GM12878 (cell line): ENCODE results near the gene LRGUK. TPM values are rescaled to one million over a fixed set of nuclear protein-coding genes. Genes with fewer than 3 reads are reported as not detected.

Experiments used
- ATAC-seq: fragments of 200-7000 bp; cut with Tn5 transposase; 3 replicates; pipeline ENCODE4 v1.9.1; 2020; ENCODE audit warnings: mild to moderate bottlenecking, moderate library complexity
- BruUV-seq: library from RNA; stranded (reverse); fragments of 400-500 nt; replicated peaks from 2 replicates; lab custom pipeline; 2021; lab: Mats Ljungman, UMichigan
- CTCF ChIA-PET: fragments of 300-600 bp; sonication (Branson Sonifier 250); formaldehyde crosslinking; extraction: SDS; loops from one replicate; lab custom pipeline; 2021; ENCODE audit warnings: inconsistent platforms; lab: Yijun Ruan, JAX
- POLR2A ChIA-PET: fragments of 350-600 bp; formaldehyde crosslinking; extraction: SDS; loops from one replicate; lab custom pipeline; 2021; ENCODE audit warnings: inconsistent platforms; lab: Charles Lee
- RAD21 ChIA-PET: fragments of 300-600 bp; sonication (Branson Sonifier 250); formaldehyde crosslinking; loops from one replicate; lab custom pipeline; 2023; ENCODE audit warnings: antibody characterized with exemption; ENCODE audit not compliant: unreplicated experiment; lab: Charles Lee
- SMC1A ChIA-PET: fragments of 300-600 bp; sonication (Branson Sonifier 250); formaldehyde crosslinking; loops from one replicate; lab custom pipeline; 2023; ENCODE audit not compliant: unreplicated experiment, uncharacterized antibody; lab: Charles Lee
- DNase-seq: peaks from one replicate; pipeline ENCODE4 v3.0.0-alpha.2; 2011; ENCODE audit warnings: low read depth, low spot score
- FAIRE-seq: peaks from 3 replicates; lab custom pipeline; 2011; peaks lifted over from hg19 to GRCh38; lab: Jason Lieb, UNC
- H2AFZ ChIP-seq: 2 replicates; pipeline ENCODE4 v1.6.0; 2011; ENCODE audit warnings: low read depth, low read length, control low read depth; ENCODE audit not compliant: control insufficient read depth
- H3K27ac ChIP-seq: 2 replicates; pipeline ENCODE4 v1.5.1; 2011; ENCODE audit warnings: control low read depth; ENCODE audit not compliant: control insufficient read depth, insufficient read depth
- H3K27me3 ChIP-seq, 2 experiments: replicated peaks in 1 of 2; 2 replicates each; pipeline versions ENCODE4 v1.6.0 to v1.6.1; 2011; ENCODE audit warnings: low read length in 1 of 2; ENCODE audit not compliant: control insufficient read depth in 2 of 2, insufficient read depth in 2 of 2
- H3K36me3 ChIP-seq, 2 experiments: 2 replicates each; pipeline ENCODE4 v1.5.1; 2011; ENCODE audit warnings: low read length in 1 of 2; ENCODE audit not compliant: control insufficient read depth in 2 of 2, insufficient read depth in 2 of 2
- H3K4me1 ChIP-seq: 2 replicates; pipeline ENCODE4 v1.6.1; 2011; ENCODE audit warnings: mild to moderate bottlenecking, low read length, moderate library complexity, mixed read lengths; ENCODE audit not compliant: control insufficient read depth, insufficient read depth
- H3K4me2 ChIP-seq: 2 replicates; pipeline ENCODE4 v1.6.0; 2011; ENCODE audit warnings: control low read depth; ENCODE audit not compliant: control insufficient read depth, insufficient read depth
- H3K4me3 ChIP-seq: fragments of 200-600 bp; sonication (generic); 2 replicates; pipeline ENCODE4 v1.5.1; 2016
- H3K79me2 ChIP-seq: 2 replicates; pipeline ENCODE4 v1.6.0; 2011; ENCODE audit warnings: low read length; ENCODE audit not compliant: control insufficient read depth, insufficient read depth
- H3K9ac ChIP-seq: 2 replicates; pipeline ENCODE4 v1.8.0; 2011; ENCODE audit warnings: low read length, control low read depth, mixed read lengths; ENCODE audit not compliant: control insufficient read depth, insufficient read depth
- H3K9me3 ChIP-seq: replicated peaks from 3 replicates; pipeline ENCODE4 v1.5.1; 2011; ENCODE audit warnings: mild to moderate bottlenecking, low read length; ENCODE audit not compliant: control insufficient read depth, insufficient read depth
- H4K20me1 ChIP-seq: 2 replicates; pipeline ENCODE4 v1.6.0; 2011; ENCODE audit not compliant: control insufficient read depth, insufficient read depth
- BCLAF1 ChIP-seq: fragments of 450-650 bp; IDR thresholded peaks from 2 replicates; pipeline ENCODE4 v1.6.1; 2017; ENCODE audit warnings: antibody characterized with exemption, mild to moderate bottlenecking, moderate library complexity
- CHD1 ChIP-seq: IDR thresholded peaks from 2 replicates; pipeline ENCODE4 v1.6.1; 2012; ENCODE audit warnings: low read depth, low read length, improper control_type of control experiment
- JUNB ChIP-seq: IDR thresholded peaks from 2 replicates; pipeline ENCODE4 v1.6.1; 2016; ENCODE audit warnings: antibody characterized with exemption, mild to moderate bottlenecking
- MEF2A ChIP-seq: IDR thresholded peaks from 2 replicates; pipeline ENCODE4 v1.6.1; 2011; ENCODE audit warnings: low read depth, mild to moderate bottlenecking, low read length, moderate library complexity; ENCODE audit not compliant: insufficient read depth
- NFIC ChIP-seq: IDR thresholded peaks from 2 replicates; pipeline ENCODE4 v1.6.1; 2012; ENCODE audit warnings: low read depth, mild to moderate bottlenecking, inconsistent platforms, low read length, moderate library complexity
- RAD21 ChIP-seq: IDR thresholded peaks from 2 replicates; pipeline ENCODE4 v1.6.1; 2011; ENCODE audit warnings: mild to moderate bottlenecking, low read depth, low read length, moderate library complexity; ENCODE audit not compliant: insufficient read depth
- RELA ChIP-seq: fragments of 450-650 bp; IDR thresholded peaks from 2 replicates; pipeline ENCODE4 v1.8.0; 2014; ENCODE audit warnings: borderline replicate concordance; ENCODE audit not compliant: partially characterized antibody
- WGBS: methylation state at CpG from one replicate; pipeline ENCODE4 v1.1.6; 2016; ENCODE audit warnings: low lambda C conversion rate; ENCODE audit not compliant: insufficient replicate concordance, insufficient coverage; ENCODE audit errors: missing lambda C conversion rate; 5-methylcytosine and 5-hydroxymethylcytosine counted together
- in situ Hi-C: fragments of 300-500 bp; cut with MboI; formaldehyde crosslinking; loops from 9 replicates; pipeline ENCODE4 v1.14.3; 2018; ENCODE audit warnings: mixed read lengths
- intact Hi-C: fragments of 100-400 bp; cut with micrococcal nuclease; formaldehyde crosslinking; loops from one replicate; pipeline ENCODE4 v1.14.2; 2022; ENCODE audit not compliant: unreplicated experiment
- polyA plus RNA-seq, 11 experiments: library from polyadenylated mRNA; depleted of rRNA in 4 of 11; unstranded in 6 of 11; stranded (reverse) in 5 of 11; fragments of >200 nt; fragmentation: Nextera tagmentation in 4 of 11; fragmentation: Illumina TruSeq in 1 of 11; extraction: Ambion mirVana in 4 of 11; extraction: Trizol in 1 of 11; gene quantifications; 1 replicate in 1 of 11; 2 replicates in 10 of 11; pipeline versions ENCODE4 v1.2.1 to v1.2.3, GENCODE V29; 2011 to 2016; ENCODE audit warnings: inconsistent platforms in 2 of 11, missing spikeins in 2 of 11, low read depth in 1 of 11
- total RNA-seq, 4 experiments: library from RNA; depleted of rRNA in 3 of 4; stranded (reverse); fragments of >200 nt in 3 of 4; fragmentation: Illumina TruSeq in 1 of 4; extraction: Trizol in 1 of 4; gene quantifications; 2 replicates each; pipeline versions ENCODE4 v1.2.1 to v1.2.3, GENCODE V29; 2013 to 2021
- TF ChIP-seq, protein P1 (sequence below): IDR thresholded peaks from 2 replicates; pipeline ENCODE4 v1.6.1; 2012; ENCODE audit warnings: mild to moderate bottlenecking, low read depth, low read length
- TF ChIP-seq, protein P2 (sequence below): fragments of 450-650 bp; IDR thresholded peaks from 2 replicates; pipeline ENCODE4 v1.6.1; 2017; ENCODE audit warnings: borderline replicate concordance

Gene LRGUK
- total and polyA plus RNA-seq, 10 of the 15 experiments (the other 5 are each of a cell fraction or from before 2014, with no cell fraction given): 0.04 to 0.14 (median 0.08) TPM; not detected in 3

DNA sequence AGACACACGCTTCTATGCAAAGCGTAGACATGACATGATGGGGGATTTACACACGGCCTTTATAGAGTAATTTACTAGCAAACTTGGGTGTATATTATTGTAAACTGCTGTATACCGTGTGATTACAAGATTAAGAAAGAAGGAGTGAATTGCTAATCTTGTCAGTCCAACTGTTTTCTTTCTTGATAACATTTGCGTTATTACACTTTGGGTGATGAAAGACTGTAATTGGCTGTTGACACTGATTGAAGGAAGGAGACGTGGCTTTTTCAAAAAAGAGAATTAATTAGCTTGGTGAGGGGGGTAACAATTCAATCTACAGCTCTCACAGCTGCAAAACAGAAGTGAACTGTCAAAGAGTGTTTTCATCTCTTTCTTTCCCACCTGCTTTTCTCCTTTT, 156.9 kb downstream of the LRGUK start:
- RAD21 ChIA-PET: no interaction called here
- TF ChIP-seq RELA (no peak), BCLAF1 (no peak), CHD1 (no peak), NFIC (no peak), MEF2A (no peak), RAD21 (no peak), JUNB (no peak)
- TF ChIP-seq, protein P1, sequence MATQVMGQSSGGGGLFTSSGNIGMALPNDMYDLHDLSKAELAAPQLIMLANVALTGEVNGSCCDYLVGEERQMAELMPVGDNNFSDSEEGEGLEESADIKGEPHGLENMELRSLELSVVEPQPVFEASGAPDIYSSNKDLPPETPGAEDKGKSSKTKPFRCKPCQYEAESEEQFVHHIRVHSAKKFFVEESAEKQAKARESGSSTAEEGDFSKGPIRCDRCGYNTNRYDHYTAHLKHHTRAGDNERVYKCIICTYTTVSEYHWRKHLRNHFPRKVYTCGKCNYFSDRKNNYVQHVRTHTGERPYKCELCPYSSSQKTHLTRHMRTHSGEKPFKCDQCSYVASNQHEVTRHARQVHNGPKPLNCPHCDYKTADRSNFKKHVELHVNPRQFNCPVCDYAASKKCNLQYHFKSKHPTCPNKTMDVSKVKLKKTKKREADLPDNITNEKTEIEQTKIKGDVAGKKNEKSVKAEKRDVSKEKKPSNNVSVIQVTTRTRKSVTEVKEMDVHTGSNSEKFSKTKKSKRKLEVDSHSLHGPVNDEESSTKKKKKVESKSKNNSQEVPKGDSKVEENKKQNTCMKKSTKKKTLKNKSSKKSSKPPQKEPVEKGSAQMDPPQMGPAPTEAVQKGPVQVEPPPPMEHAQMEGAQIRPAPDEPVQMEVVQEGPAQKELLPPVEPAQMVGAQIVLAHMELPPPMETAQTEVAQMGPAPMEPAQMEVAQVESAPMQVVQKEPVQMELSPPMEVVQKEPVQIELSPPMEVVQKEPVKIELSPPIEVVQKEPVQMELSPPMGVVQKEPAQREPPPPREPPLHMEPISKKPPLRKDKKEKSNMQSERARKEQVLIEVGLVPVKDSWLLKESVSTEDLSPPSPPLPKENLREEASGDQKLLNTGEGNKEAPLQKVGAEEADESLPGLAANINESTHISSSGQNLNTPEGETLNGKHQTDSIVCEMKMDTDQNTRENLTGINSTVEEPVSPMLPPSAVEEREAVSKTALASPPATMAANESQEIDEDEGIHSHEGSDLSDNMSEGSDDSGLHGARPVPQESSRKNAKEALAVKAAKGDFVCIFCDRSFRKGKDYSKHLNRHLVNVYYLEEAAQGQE: no peak
- TF ChIP-seq, protein P2, sequence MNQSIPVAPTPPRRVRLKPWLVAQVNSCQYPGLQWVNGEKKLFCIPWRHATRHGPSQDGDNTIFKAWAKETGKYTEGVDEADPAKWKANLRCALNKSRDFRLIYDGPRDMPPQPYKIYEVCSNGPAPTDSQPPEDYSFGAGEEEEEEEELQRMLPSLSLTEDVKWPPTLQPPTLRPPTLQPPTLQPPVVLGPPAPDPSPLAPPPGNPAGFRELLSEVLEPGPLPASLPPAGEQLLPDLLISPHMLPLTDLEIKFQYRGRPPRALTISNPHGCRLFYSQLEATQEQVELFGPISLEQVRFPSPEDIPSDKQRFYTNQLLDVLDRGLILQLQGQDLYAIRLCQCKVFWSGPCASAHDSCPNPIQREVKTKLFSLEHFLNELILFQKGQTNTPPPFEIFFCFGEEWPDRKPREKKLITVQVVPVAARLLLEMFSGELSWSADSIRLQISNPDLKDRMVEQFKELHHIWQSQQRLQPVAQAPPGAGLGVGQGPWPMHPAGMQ: no peak
- CTCF ChIA-PET: interaction anchor here (0.6 kb wide), 1 partner anchor 465 kb away, joined by 3 read pairs; no protein-coding TSS in a partner anchor
- Histone ChIP-seq H3K9me3 (no peaks in the 10 kb centered on the region), H3K36me3 (no peaks in the 10 kb centered on the region), H2AFZ (no peak overlapping the region), H3K27me3 (no peaks in the 10 kb centered on the region), H4K20me1 (no peaks in the 10 kb centered on the region), H3K4me1 (no peaks in the 10 kb centered on the region), H3K4me3 (no peak overlapping the region), H3K9ac (no peak overlapping the region), H3K27ac (no peak overlapping the region), H3K4me2 (no peak overlapping the region), H3K79me2 (no peaks in the 10 kb centered on the region)
- no TSS peak for BruUV-seq
- ATAC-seq (no peak), DNase-seq (no peak), FAIRE-seq (no peak)
- SMC1A ChIA-PET: no interaction called here
- in situ Hi-C loops (no loop called here), intact Hi-C loops (no loop called here)
- POLR2A ChIA-PET: no interaction called here
- 58% methylated on average over 6 of the region's 6 CpGs for WGBS
